ENCODE results near the gene CNEP1R1. TPM values are rescaled to one million over a fixed set of nuclear protein-coding genes. Genes with fewer than 3 reads are reported as not detected.

The CNEP1R1 gene
- polyA plus RNA-seq, 2 of the 4 experiments (the other 2 are of a cell fraction), result 20.7 to 32.0 TPM

DNA sequence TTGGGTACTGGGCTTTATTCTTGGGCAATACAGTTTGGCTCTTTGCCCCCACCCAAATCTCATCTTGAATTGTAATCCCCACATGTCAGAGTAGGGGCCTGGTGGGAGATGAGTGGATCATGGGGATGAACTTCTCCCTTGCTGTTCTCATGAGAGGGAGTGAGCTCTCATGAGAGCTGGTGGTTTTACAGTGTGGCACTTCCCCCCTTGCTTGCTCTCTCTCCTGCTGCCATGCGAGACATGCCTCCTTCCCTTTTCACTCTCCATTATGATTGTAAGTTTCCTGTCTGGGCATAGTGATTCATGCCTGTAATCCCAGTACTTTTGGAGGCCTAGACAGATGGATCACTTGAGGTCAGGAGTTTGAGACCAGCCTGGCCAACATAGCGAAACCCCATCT, 18.1 kb upstream of the CNEP1R1 start:
- no peak for DNase-seq (ENCODE audit: low read depth in 1 of 2, low spot score in 1 of 2)
- Histone ChIP-seq H3K4me1 (no peaks in the 10 kb centered on the region), H3K4me3 (no peak overlapping the region), H3K4me2 (no peak overlapping the region), H3K27ac (no peak overlapping the region), H3K9me3 (peaks cover 26% of the 10 kb centered on the region)
- no peak for ATAC-seq
- ChIA-PET POLR2A (no interaction called here), CTCF (interaction anchor here (2.4 kb wide), 1 partner anchor 18 kb away, joined by 11 read pairs; the partner anchor contains the start of gene CNEP1R1)
- FAIRE-seq, result no peak
- TF ChIP-seq HMGXB4 (CRISPR knock-in tag; IDR thresholded peaks at IDR 0.05; ENCODE audit: borderline replicate concordance) (no peak), TFCP2L1 (CRISPR knock-in tag; IDR thresholded peaks at IDR 0.05) (no peak), PBX3 (IDR thresholded peaks at IDR 0.05) (no peak), HES2 (IDR thresholded peaks at IDR 0.05) (no peak), ZSCAN20 (CRISPR knock-in tag; IDR thresholded peaks at IDR 0.05) (no peak), ZNF302 (CRISPR knock-in tag; IDR thresholded peaks at IDR 0.05) (no peak), CBX8 (IDR thresholded peaks at IDR 0.05) (no peak), HOXB13 (CRISPR knock-in tag; IDR thresholded peaks at IDR 0.05; ENCODE audit: low read depth) (no peak), EHMT2 (IDR thresholded peaks at IDR 0.05; ENCODE audit: low read depth) (no peak), RAD21 (conservative IDR thresholded peaks at IDR 0.05 in 1 of 2, IDR thresholded peaks at IDR 0.05 in 1 of 2) (no peak), PHF8 (IDR thresholded peaks at IDR 0.05; ENCODE audit: borderline replicate concordance, low read depth) (no peak), RFX5 (IDR thresholded peaks at IDR 0.05) (no peak), USF2 (IDR thresholded peaks at IDR 0.05) (no peak), CHD4 (IDR thresholded peaks at IDR 0.05; ENCODE audit: borderline replicate concordance) (no peak), HOXA7 (CRISPR knock-in tag; IDR thresholded peaks at IDR 0.05) (no peak), BCL3 (IDR thresholded peaks at IDR 0.05) (no peak)
- TF ChIP-seq, protein P1, sequence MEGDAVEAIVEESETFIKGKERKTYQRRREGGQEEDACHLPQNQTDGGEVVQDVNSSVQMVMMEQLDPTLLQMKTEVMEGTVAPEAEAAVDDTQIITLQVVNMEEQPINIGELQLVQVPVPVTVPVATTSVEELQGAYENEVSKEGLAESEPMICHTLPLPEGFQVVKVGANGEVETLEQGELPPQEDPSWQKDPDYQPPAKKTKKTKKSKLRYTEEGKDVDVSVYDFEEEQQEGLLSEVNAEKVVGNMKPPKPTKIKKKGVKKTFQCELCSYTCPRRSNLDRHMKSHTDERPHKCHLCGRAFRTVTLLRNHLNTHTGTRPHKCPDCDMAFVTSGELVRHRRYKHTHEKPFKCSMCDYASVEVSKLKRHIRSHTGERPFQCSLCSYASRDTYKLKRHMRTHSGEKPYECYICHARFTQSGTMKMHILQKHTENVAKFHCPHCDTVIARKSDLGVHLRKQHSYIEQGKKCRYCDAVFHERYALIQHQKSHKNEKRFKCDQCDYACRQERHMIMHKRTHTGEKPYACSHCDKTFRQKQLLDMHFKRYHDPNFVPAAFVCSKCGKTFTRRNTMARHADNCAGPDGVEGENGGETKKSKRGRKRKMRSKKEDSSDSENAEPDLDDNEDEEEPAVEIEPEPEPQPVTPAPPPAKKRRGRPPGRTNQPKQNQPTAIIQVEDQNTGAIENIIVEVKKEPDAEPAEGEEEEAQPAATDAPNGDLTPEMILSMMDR (IDR thresholded peaks at IDR 0.05), result no peak
- 50% methylated on average over 2 of the region's 2 CpGs for WGBS (ENCODE audit: missing lambda C conversion rate)

- H3K27ac ChIP-seq, result no peak overlapping the region
- FAIRE-seq (no peak), ATAC-seq (no peak), DNase-seq (ENCODE audit: low read depth in 1 of 2, low spot score in 1 of 2) (no peak)
- WGBS (ENCODE audit: missing lambda C conversion rate), result 14% methylated on average over 1 of the region's 1 CpG
- peaks cover 26% of the 10 kb centered on the region for H3K9me3 ChIP-seq
- CTCF ChIA-PET, result interaction anchor here (2.4 kb wide), 1 partner anchor 17 kb away, joined by 11 read pairs; the partner anchor contains the start of gene CNEP1R1
- POLR2A ChIA-PET, result no interaction called here
- H3K4me1 ChIP-seq, result no peaks in the 10 kb centered on the region
- no peak overlapping the region for H3K4me2 ChIP-seq
- H3K4me3 ChIP-seq, result no peak overlapping the region
- TF ChIP-seq SMC3 (IDR thresholded peaks at IDR 0.05) (no peak), NR3C1 (IDR thresholded peaks at IDR 0.05) (no peak), BCL3 (IDR thresholded peaks at IDR 0.05) (no peak), RFX5 (IDR thresholded peaks at IDR 0.05) (no peak), HES2 (IDR thresholded peaks at IDR 0.05) (no peak), MAFK (IDR thresholded peaks at IDR 0.05; ENCODE audit: partially characterized antibody) (no peak), ZNF302 (CRISPR knock-in tag; IDR thresholded peaks at IDR 0.05) (no peak), RNF2 (IDR thresholded peaks at IDR 0.05; ENCODE audit: borderline replicate concordance, low read depth) (no peak), KDM5A (IDR thresholded peaks at IDR 0.05) (no peak), EHMT2 (IDR thresholded peaks at IDR 0.05; ENCODE audit: low read depth) (no peak), ATOH8 (CRISPR knock-in tag; IDR thresholded peaks at IDR 0.05; ENCODE audit: low read depth) (no peak), KDM1A (IDR thresholded peaks at IDR 0.05; ENCODE audit: low read depth) (no peak), CBX2 (IDR thresholded peaks at IDR 0.05; ENCODE audit: borderline replicate concordance, low read depth) (no peak), FOXS1 (CRISPR knock-in tag; IDR thresholded peaks at IDR 0.05) (no peak), NFE2L2 (conservative IDR thresholded peaks at IDR 0.05; ENCODE audit: low read length) (no peak), ZC3H11A (IDR thresholded peaks at IDR 0.05) (no peak)
Observed at GRCh38 chr16:50007744-50008143, 17.3 kb upstream of the CNEP1R1 start.
